Activated T-cell treated with anti-CD3 and anti-CD28 coated beads for 1 hour (primary cell): ENCODE data around the gene PCDHGA2.
A peak's percentile ranks its signal among the peaks of the same experiment; 100 is the strongest.
"Not testable (repeated sequence)": the region's sequence is repeated elsewhere in the genome, so short reads cannot be mapped to it uniquely, and the experiment has no call there.

Experiments used
- DNase-seq: peaks from one replicate; pipeline ENCODE4 v3.0.0-alpha.2; 2020; ENCODE audit warnings: low read depth

Gene PCDHGA2

GRCh38 chr5:141338538-141339306 lies at the start of gene PCDHGA2:
PCDHGA2 (plus strand) TSS chr5:141338760.
- no peak for DNase-seq

- DNase-seq, result no peak
Observed at GRCh38 chr5:141298376-141298775, 40.2 kb upstream of the PCDHGA2 start.

- no peak for DNase-seq
Observed at GRCh38 chr5:141303756-141304155, 34.8 kb upstream of the PCDHGA2 start, which contains the start of gene SLC25A2. SLC25A2 (minus strand) TSS chr5:141304049; CDS start chr5:141303865, 184 bp downstream.

GRCh38 chr5:141306630-141307029 lies 31.9 kb upstream of the PCDHGA2 start:
- DNase-seq, result no peak

GRCh38 chr5:141313711-141314110 lies 24.8 kb upstream of the PCDHGA2 start:
- no peak for DNase-seq

GRCh38 chr5:141316963-141317362 lies 21.6 kb upstream of the PCDHGA2 start:
- not testable (repeated sequence) for DNase-seq

GRCh38 chr5:141319202-141319601 lies 19.4 kb upstream of the PCDHGA2 start:
- DNase-seq, result no peak

- no peak for DNase-seq
Observed at GRCh38 chr5:141319699-141320098, 18.9 kb upstream of the PCDHGA2 start.

- DNase-seq, result peak; percentile 88
Observed at GRCh38 chr5:141320225-141321169, 18.1 kb upstream of the PCDHGA2 start, which contains the start of gene TAF7. TAF7 (minus strand) TSS chr5:141320784; CDS start chr5:141320044, 740 bp downstream.

GRCh38 chr5:141322261-141322660 lies 16.3 kb upstream of the PCDHGA2 start:
- DNase-seq, result no peak

GRCh38 chr5:141326088-141326854 lies 12.3 kb upstream of the PCDHGA2 start:
- DNase-seq, result peak; percentile 50

GRCh38 chr5:141328231-141328630 lies 10.3 kb upstream of the PCDHGA2 start:
- no peak for DNase-seq

- DNase-seq, result no peak
Observed at GRCh38 chr5:141330299-141331080, 8.1 kb upstream of the PCDHGA2 start, which contains the start of gene PCDHGA1. PCDHGA1 (plus strand) TSS chr5:141330514.

- DNase-seq, result not testable (repeated sequence)
Observed at GRCh38 chr5:141332571-141332970, 6.0 kb upstream of the PCDHGA2 start.

- DNase-seq, result not testable (repeated sequence)
Observed at GRCh38 chr5:141340781-141341354, 2.3 kb downstream of the PCDHGA2 start.

- DNase-seq, result no peak
Observed at GRCh38 chr5:141342773-141343172, 4.2 kb downstream of the PCDHGA2 start.

- DNase-seq, result no peak
Observed at GRCh38 chr5:141343242-141343952, 4.8 kb downstream of the PCDHGA2 start, which contains the start of gene PCDHGA3. PCDHGA3 (plus strand) TSS chr5:141343829; CDS start chr5:141344034, 205 bp downstream.

GRCh38 chr5:141343953-141344463 lies 5.4 kb downstream of the PCDHGA2 start:
- no peak for DNase-seq

- DNase-seq, result no peak
Observed at GRCh38 chr5:141345327-141345726, 6.8 kb downstream of the PCDHGA2 start.

- DNase-seq, result not testable (repeated sequence)
Observed at GRCh38 chr5:141346017-141346416, 7.5 kb downstream of the PCDHGA2 start.
